Measurements from ENCODE around the gene ZNF678.

The ZNF678 gene

DNA sequence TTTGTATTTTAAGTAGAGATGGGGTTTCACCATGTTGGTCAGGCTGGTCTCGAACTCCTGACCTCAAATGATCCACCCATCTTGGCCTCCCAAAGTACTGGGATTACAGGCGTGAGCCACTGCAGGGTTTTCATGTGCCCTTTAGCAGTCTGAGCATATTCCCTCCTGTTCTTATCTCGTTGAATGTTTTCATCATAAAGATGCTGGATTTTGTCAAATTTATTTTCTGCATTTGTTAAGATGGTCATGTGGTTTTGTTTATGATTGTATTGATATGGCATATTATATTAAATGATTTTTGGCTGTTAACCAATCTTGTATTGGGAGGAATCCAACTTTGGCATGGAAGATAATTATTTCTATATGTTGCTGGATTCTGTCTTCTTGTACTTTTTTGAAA is 163.0 kb downstream of the ZNF678 start:
- no peak for DNase-seq
